Peyer's patch (tissue), 4 donors: ENCODE measurements around the gene GPBP1.

ENCODE experiments used
- POLR2A ChIP-seq, 2 donors: fragments of 450-650 bp; IDR thresholded peaks; one replicate each; pipeline ENCODE4 v1.5.1; 2017; ENCODE audit warnings: antibody characterized with exemption in 2 of 2, mild to moderate bottlenecking in 2 of 2, moderate library complexity in 2 of 2
- TF ChIP-seq, protein P1 (sequence below), 6 experiments: fragments of 450-650 bp in 4 of 6; fragments of 200-600 bp in 2 of 6; sonication (generic) in 1 of 6; IDR thresholded peaks; one replicate each; pipeline ENCODE4 v1.5.1; 2017 to 2019; ENCODE audit warnings: antibody characterized with exemption in 6 of 6, mild to moderate bottlenecking in 3 of 6, moderate library complexity in 1 of 6

DNA sequence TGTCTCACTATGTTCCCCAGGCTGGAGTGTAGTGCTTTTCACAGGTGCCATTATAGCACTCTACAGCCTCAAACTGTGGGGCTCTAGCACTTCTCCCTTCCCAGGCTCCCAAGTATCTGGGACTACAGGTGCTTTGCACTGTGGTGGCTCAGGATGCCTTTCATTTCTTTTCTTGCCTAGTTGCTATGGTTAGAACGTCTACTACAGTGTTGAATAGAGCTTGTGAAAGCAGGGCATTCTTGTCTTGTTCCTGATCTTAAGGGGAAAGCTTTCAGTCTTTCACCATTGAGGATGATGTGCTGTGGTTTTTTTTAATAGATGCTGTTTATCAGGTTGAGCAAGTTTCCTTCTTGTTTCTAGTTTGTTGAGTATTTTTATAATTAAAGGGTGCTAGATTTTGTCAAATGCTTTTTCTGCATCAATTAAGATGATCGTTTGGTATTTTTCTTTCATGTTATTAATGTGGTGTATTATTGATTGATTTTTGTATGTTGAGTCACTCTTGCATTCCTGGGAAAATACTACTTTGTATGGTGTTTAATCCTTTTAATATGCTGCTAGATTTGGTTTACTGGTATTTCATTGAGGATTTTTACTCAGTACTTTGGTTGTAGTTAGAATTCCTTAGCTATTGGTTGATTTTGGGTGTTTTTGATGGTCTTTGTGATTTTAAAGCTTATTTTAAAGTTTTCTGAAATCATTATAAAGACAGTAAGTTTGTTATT is 35.6 kb downstream of the GPBP1 start:
- TF ChIP-seq, protein P1, sequence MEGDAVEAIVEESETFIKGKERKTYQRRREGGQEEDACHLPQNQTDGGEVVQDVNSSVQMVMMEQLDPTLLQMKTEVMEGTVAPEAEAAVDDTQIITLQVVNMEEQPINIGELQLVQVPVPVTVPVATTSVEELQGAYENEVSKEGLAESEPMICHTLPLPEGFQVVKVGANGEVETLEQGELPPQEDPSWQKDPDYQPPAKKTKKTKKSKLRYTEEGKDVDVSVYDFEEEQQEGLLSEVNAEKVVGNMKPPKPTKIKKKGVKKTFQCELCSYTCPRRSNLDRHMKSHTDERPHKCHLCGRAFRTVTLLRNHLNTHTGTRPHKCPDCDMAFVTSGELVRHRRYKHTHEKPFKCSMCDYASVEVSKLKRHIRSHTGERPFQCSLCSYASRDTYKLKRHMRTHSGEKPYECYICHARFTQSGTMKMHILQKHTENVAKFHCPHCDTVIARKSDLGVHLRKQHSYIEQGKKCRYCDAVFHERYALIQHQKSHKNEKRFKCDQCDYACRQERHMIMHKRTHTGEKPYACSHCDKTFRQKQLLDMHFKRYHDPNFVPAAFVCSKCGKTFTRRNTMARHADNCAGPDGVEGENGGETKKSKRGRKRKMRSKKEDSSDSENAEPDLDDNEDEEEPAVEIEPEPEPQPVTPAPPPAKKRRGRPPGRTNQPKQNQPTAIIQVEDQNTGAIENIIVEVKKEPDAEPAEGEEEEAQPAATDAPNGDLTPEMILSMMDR (IDR thresholded peaks at IDR 0.05) = no peak
- TF ChIP-seq POLR2A (IDR thresholded peaks at IDR 0.05) = no peak
